ENCODE data around the gene UNG. TPM values are rescaled to one million over a fixed set of nuclear protein-coding genes. Genes with fewer than 3 reads are reported as not detected.

The UNG gene
- total RNA-seq, 1 experiment from 2014 or later, result 74.4 TPM

- no peaks in the 10 kb centered on the region for H3K36me3 ChIP-seq (ENCODE audit: control insufficient read depth, insufficient read depth, low read length)
- POLR2A ChIA-PET, result no interaction called here
These were observed 29.4 kb downstream of the UNG start for GRCh38 chr12:109126784-109127183.

GRCh38 chr12:109127533-109128242 lies 30.3 kb downstream of the UNG start:
- Histone ChIP-seq H3K27ac (ENCODE audit: low read length) (no peak overlapping the region), H3K36me3 (ENCODE audit: control insufficient read depth, insufficient read depth, low read length) (no peaks in the 10 kb centered on the region), H3K4me3 (ENCODE audit: low read depth in 2 of 2, low read length in 2 of 2) (no peak overlapping the region), H3K9me3 (ENCODE audit: control insufficient read depth, insufficient read depth, low read depth, low read length) (no peaks in the 10 kb centered on the region), H3K27me3 (ENCODE audit: control insufficient read depth, insufficient read depth, low read length) (no peaks in the 10 kb centered on the region), H3K4me1 (ENCODE audit: control insufficient read depth, insufficient read depth, low read length) (peaks cover 4% of the 10 kb centered on the region; the same call in 1 of the 2 replicates)
- no TSS peak for BruUV-seq (replicated peaks)
- DNase-seq (ENCODE audit: low read depth, low spot score) (no peak), ATAC-seq (no peak)
- in situ Hi-C loops (cut with HindIII; ENCODE audit: low pct_unique_long_range_greater_than_20kb, low sequenced_read_pairs), result no loop called here
- ChIA-PET CTCF (no interaction called here), POLR2A (no interaction called here)
- no peak for TF ChIP-seq SIN3A (IDR thresholded peaks at IDR 0.05; ENCODE audit: borderline replicate concordance, insufficient read depth, low read depth, low read length)
- no peak for TF ChIP-seq POLR2AphosphoS5 (IDR thresholded peaks at IDR 0.05; ENCODE audit: low read depth, low read length)
- TF ChIP-seq CTCF (IDR thresholded peaks at IDR 0.05), result no peak
- TF ChIP-seq TCF7L2 (IDR thresholded peaks at IDR 0.05; ENCODE audit: low read depth, low read length), result no peak
- no peak for TF ChIP-seq REST (IDR thresholded peaks at IDR 0.05; ENCODE audit: insufficient read depth in 1 of 2, low read depth in 2 of 2, low read length in 1 of 2)
- intact Hi-C loops (cut with micrococcal nuclease; ENCODE audit: unreplicated experiment), result no loop called here

More at GRCh38 chr12:109126784-109127183, 29.4 kb downstream of the UNG start:
- in situ Hi-C loops (cut with HindIII; ENCODE audit: low pct_unique_long_range_greater_than_20kb, low sequenced_read_pairs), result no loop called here
- TF ChIP-seq TCF7L2 (IDR thresholded peaks at IDR 0.05; ENCODE audit: low read depth, low read length) (no peak), POLR2AphosphoS5 (IDR thresholded peaks at IDR 0.05; ENCODE audit: low read depth, low read length) (no peak), REST (IDR thresholded peaks at IDR 0.05; ENCODE audit: insufficient read depth in 1 of 2, low read depth in 2 of 2, low read length in 1 of 2) (no peak), SIN3A (IDR thresholded peaks at IDR 0.05; ENCODE audit: borderline replicate concordance, insufficient read depth, low read depth, low read length) (no peak), CTCF (IDR thresholded peaks at IDR 0.05) (no peak)
- H3K27ac ChIP-seq (ENCODE audit: low read length), result no peak overlapping the region
- H3K9me3 ChIP-seq (ENCODE audit: control insufficient read depth, insufficient read depth, low read depth, low read length), result no peaks in the 10 kb centered on the region
- no peak overlapping the region for H3K4me3 ChIP-seq (ENCODE audit: low read depth in 2 of 2, low read length in 2 of 2)
- no peaks in the 10 kb centered on the region for H3K27me3 ChIP-seq (ENCODE audit: control insufficient read depth, insufficient read depth, low read length)
- DNase-seq (ENCODE audit: low read depth, low spot score), result no peak
- intact Hi-C loops (cut with micrococcal nuclease; ENCODE audit: unreplicated experiment), result no loop called here
- peaks cover 4% of the 10 kb centered on the region; the same call in 1 of the 2 replicates for H3K4me1 ChIP-seq (ENCODE audit: control insufficient read depth, insufficient read depth, low read length)
- BruUV-seq (replicated peaks), result no TSS peak
- no peak for ATAC-seq
- CTCF ChIA-PET, result no interaction called here
